ENCODE results near the gene UMODL1. TPM values are rescaled to one million over a fixed set of nuclear protein-coding genes. Genes with fewer than 3 reads are reported as not detected.

UMODL1 gene
- total RNA-seq, 1 experiment from 2014 or later = not detected

- Mint-ChIP-seq H3K36me3 (ENCODE audit: insufficient read depth, unreplicated experiment) (no peaks in the 10 kb centered on the region), H3K27ac (ENCODE audit: unreplicated experiment) (no peak overlapping the region), H3K4me3 (ENCODE audit: low read depth, unreplicated experiment) (no peak overlapping the region), H3K9me3 (ENCODE audit: low read depth, unreplicated experiment) (no peaks in the 10 kb centered on the region), H3K4me1 (ENCODE audit: low read depth, unreplicated experiment) (no peaks in the 10 kb centered on the region), H3K27me3 (ENCODE audit: unreplicated experiment) (peaks cover 79% of the 10 kb centered on the region)
- intact Hi-C loops (cut with micrococcal nuclease; ENCODE audit: unreplicated experiment) = no loop called here
- TF ChIP-seq, protein P1, sequence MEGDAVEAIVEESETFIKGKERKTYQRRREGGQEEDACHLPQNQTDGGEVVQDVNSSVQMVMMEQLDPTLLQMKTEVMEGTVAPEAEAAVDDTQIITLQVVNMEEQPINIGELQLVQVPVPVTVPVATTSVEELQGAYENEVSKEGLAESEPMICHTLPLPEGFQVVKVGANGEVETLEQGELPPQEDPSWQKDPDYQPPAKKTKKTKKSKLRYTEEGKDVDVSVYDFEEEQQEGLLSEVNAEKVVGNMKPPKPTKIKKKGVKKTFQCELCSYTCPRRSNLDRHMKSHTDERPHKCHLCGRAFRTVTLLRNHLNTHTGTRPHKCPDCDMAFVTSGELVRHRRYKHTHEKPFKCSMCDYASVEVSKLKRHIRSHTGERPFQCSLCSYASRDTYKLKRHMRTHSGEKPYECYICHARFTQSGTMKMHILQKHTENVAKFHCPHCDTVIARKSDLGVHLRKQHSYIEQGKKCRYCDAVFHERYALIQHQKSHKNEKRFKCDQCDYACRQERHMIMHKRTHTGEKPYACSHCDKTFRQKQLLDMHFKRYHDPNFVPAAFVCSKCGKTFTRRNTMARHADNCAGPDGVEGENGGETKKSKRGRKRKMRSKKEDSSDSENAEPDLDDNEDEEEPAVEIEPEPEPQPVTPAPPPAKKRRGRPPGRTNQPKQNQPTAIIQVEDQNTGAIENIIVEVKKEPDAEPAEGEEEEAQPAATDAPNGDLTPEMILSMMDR (IDR thresholded peaks at IDR 0.05; ENCODE audit: unreplicated experiment) = no peak
- BruUV-seq (replicated peaks) = no TSS peak
- DNase-seq = no peak
- CTCF ChIA-PET = no interaction called here
These were observed 45.6 kb upstream of the UMODL1 start for GRCh38 chr21:42025376-42026081.

DNA sequence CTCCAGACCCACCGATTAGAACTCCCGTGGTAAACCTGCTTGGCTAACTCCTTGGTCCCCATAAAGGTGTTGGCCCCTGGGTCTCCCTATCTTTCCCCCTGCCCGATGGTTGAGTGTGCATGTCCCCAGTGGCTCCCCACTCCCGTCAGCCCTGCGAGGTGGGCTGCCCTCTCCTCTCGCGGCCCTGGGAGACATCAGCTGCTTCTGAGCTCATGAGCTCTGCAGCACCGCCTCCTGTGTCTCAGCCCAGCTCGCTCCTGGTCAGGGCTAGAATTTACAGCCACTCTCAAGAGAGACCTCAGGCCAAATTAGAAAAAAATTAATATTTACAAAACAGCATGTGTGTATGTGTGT, 45.1 kb upstream of the UMODL1 start:
- H3K4me3 Mint-ChIP-seq (ENCODE audit: low read depth, unreplicated experiment) = no peak overlapping the region
- TF ChIP-seq, protein P1 (IDR thresholded peaks at IDR 0.05; ENCODE audit: unreplicated experiment) = no peak
- H3K4me1 Mint-ChIP-seq (ENCODE audit: low read depth, unreplicated experiment) = no peaks in the 10 kb centered on the region
- CTCF ChIA-PET = no interaction called here
- H3K36me3 Mint-ChIP-seq (ENCODE audit: insufficient read depth, unreplicated experiment) = no peaks in the 10 kb centered on the region
- no peaks in the 10 kb centered on the region for H3K9me3 Mint-ChIP-seq (ENCODE audit: low read depth, unreplicated experiment)
- H3K27ac Mint-ChIP-seq (ENCODE audit: unreplicated experiment) = no peak overlapping the region
- H3K27me3 Mint-ChIP-seq (ENCODE audit: unreplicated experiment) = peaks cover 79% of the 10 kb centered on the region
- DNase-seq = no peak
- intact Hi-C loops (cut with micrococcal nuclease; ENCODE audit: unreplicated experiment) = no loop called here
- BruUV-seq (replicated peaks) = no TSS peak

DNA sequence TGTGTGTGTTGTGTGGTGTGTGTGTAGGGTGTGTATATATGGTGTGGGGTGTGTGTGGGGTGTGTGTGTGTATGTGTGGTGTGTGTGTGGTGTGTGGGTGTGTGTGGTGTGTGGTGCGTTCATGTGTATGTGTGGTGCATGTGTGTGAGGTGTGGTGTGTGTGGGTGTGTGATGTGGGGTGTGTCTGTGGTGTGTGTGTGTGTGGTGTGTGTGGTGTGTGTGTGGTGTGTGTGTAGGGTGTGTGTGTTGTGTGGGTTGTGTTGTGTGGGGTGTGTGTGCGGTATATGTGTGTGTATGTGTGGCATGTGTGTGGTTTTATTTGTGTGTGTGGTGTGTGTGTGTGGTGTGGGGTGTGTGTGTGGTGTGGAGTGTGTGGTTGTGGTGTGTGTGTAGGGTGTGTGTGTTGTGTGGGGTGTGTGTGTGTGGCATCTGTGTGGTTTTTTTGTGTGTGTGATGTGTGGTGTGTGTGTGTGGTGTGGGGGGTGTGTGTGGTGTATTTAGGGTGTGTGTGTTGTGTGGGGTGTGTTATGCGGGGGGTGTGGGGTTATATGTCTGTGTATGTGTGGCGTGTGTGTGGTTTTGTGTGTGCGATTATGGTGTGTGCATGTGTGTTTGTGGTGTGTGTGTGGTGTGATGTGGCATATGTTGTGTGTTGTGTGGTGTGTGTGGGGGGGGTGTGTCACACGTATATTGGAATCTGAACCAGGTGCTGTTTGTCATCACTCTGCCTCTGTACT, 43.9 kb upstream of the UMODL1 start:
- CTCF ChIA-PET = no interaction called here
- H3K27ac Mint-ChIP-seq (ENCODE audit: unreplicated experiment) = no peak overlapping the region

GRCh38 chr21:42027822-42028765, 43.0 kb upstream of the UMODL1 start:
- CTCF ChIA-PET = interaction anchor here (1.1 kb wide), 1 partner anchor 17 kb away, joined by 3 read pairs; no protein-coding TSS in a partner anchor

More for the DNA sequence above, 43.9 kb upstream of the UMODL1 start:
- no TSS peak for BruUV-seq (replicated peaks)
- intact Hi-C loops (cut with micrococcal nuclease; ENCODE audit: unreplicated experiment) = no loop called here
- no peak for DNase-seq
- H3K36me3 Mint-ChIP-seq (ENCODE audit: insufficient read depth, unreplicated experiment) = no peaks in the 10 kb centered on the region
- no peaks in the 10 kb centered on the region for H3K4me1 Mint-ChIP-seq (ENCODE audit: low read depth, unreplicated experiment)
- peaks cover 75% of the 10 kb centered on the region for H3K27me3 Mint-ChIP-seq (ENCODE audit: unreplicated experiment)
- TF ChIP-seq, protein P1 (IDR thresholded peaks at IDR 0.05; ENCODE audit: unreplicated experiment) = no peak
- H3K4me3 Mint-ChIP-seq (ENCODE audit: low read depth, unreplicated experiment) = no peak overlapping the region
- H3K9me3 Mint-ChIP-seq (ENCODE audit: low read depth, unreplicated experiment) = no peaks in the 10 kb centered on the region

More at GRCh38 chr21:42027822-42028765, 43.0 kb upstream of the UMODL1 start:
- Mint-ChIP-seq H3K4me1 (ENCODE audit: low read depth, unreplicated experiment) (no peaks in the 10 kb centered on the region), H3K27me3 (ENCODE audit: unreplicated experiment) (peaks cover 66% of the 10 kb centered on the region), H3K27ac (ENCODE audit: unreplicated experiment) (no peak overlapping the region), H3K36me3 (ENCODE audit: insufficient read depth, unreplicated experiment) (no peaks in the 10 kb centered on the region), H3K4me3 (ENCODE audit: low read depth, unreplicated experiment) (no peak overlapping the region), H3K9me3 (ENCODE audit: low read depth, unreplicated experiment) (no peaks in the 10 kb centered on the region)
- TF ChIP-seq, protein P1 (IDR thresholded peaks at IDR 0.05; ENCODE audit: unreplicated experiment) = no peak
- DNase-seq = no peak
- BruUV-seq (replicated peaks) = no TSS peak
- intact Hi-C loops (cut with micrococcal nuclease; ENCODE audit: unreplicated experiment) = no loop called here
